Right lobe of liver (tissue), 4 donors: Measurements from ENCODE around the gene TMEM236.

Experiments used
- POLR2A ChIP-seq: fragments of 450-650 bp; IDR thresholded peaks from one replicate; pipeline ENCODE4 v1.6.1; 2017; ENCODE audit warnings: antibody characterized with exemption, mild to moderate bottlenecking
- TF ChIP-seq, protein P1 (sequence below), 4 donors: fragments of 200-600 bp in 3 of 4; fragments of 450-650 bp in 1 of 4; IDR thresholded peaks; one replicate each; pipeline versions ENCODE4 v1.5.1 to v1.8.0; 2016 to 2022; ENCODE audit warnings: antibody characterized with exemption in 4 of 4, mild to moderate bottlenecking in 2 of 4
- donor health status: DM: no; HTN: no; CAD: no.
- donor health status: DM: no; HTN: no; CAD: no.
- donor health status: DM: no; HTN: yes; CAD: no.

DNA sequence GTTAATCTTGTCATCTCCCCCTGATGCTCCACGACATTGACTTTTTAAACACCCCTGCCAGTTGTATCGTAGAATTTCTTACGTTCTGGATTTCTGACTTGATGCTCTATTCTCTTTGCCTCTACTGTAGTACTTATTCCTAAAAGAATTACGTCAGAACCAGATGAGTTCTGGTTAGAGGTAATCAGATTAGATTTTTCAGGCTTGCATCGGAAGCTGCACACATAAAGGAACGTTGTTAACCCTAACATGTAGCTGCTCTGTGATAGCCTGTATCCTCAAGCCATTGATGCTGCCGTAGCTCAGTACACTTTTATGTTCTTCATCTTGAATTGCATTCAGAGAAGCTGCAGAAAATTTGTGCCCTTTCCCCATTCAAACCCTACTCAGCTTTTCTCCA lies 26.3 kb upstream of the TMEM236 start:
- TF ChIP-seq, protein P1, sequence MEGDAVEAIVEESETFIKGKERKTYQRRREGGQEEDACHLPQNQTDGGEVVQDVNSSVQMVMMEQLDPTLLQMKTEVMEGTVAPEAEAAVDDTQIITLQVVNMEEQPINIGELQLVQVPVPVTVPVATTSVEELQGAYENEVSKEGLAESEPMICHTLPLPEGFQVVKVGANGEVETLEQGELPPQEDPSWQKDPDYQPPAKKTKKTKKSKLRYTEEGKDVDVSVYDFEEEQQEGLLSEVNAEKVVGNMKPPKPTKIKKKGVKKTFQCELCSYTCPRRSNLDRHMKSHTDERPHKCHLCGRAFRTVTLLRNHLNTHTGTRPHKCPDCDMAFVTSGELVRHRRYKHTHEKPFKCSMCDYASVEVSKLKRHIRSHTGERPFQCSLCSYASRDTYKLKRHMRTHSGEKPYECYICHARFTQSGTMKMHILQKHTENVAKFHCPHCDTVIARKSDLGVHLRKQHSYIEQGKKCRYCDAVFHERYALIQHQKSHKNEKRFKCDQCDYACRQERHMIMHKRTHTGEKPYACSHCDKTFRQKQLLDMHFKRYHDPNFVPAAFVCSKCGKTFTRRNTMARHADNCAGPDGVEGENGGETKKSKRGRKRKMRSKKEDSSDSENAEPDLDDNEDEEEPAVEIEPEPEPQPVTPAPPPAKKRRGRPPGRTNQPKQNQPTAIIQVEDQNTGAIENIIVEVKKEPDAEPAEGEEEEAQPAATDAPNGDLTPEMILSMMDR (IDR thresholded peaks at IDR 0.05), result no peak
- TF ChIP-seq POLR2A, result no peak
